ACC112 (cell line): ENCODE measurements around the gene OR2AG2.
"Not testable (repeated sequence)": the region's sequence is repeated elsewhere in the genome, so short reads cannot be mapped to it uniquely, and the experiment has no call there.

Experiments used
- H2AFZ ChIP-seq: fragments of 200-600 bp; sonication (generic); one replicate; pipeline ENCODE4 v1.6.0; 2017; ENCODE audit warnings: antibody characterized with exemption, low read length; ENCODE audit not compliant: unreplicated experiment
- H3K27ac ChIP-seq: fragments of 200-600 bp; sonication (generic); 2 replicates; pipeline ENCODE4 v1.5.1; 2014; ENCODE audit warnings: low read depth, mild to moderate bottlenecking, antibody characterized with exemption, low read length, moderate library complexity
- H3K27me3 ChIP-seq: fragments of 200-600 bp; sonication (generic); 2 replicates; pipeline ENCODE4 v1.6.1; 2014; ENCODE audit warnings: mild to moderate bottlenecking, antibody characterized with exemption, low read length, moderate library complexity, mixed read lengths; ENCODE audit not compliant: insufficient read depth
- H3K36me3 ChIP-seq: fragments of 200-600 bp; sonication (generic); 2 replicates; pipeline ENCODE4 v1.6.1; 2016; ENCODE audit warnings: mild to moderate bottlenecking, antibody characterized with exemption, low read length, moderate library complexity, mixed read lengths; ENCODE audit not compliant: insufficient read depth
- H3K4me1 ChIP-seq: fragments of 200-600 bp; sonication (generic); one replicate; pipeline ENCODE4 v1.6.1; 2016; ENCODE audit warnings: low read length, mixed read lengths; ENCODE audit not compliant: insufficient read depth, unreplicated experiment, control insufficient read depth
- H3K4me3 ChIP-seq: fragments of 200-600 bp; sonication (generic); 2 replicates; pipeline ENCODE4 v1.5.1; 2014; ENCODE audit warnings: mild to moderate bottlenecking, low read depth, low read length
- H3K79me2 ChIP-seq: fragments of 200-600 bp; sonication (generic); one replicate; pipeline ENCODE4 v1.6.0; 2016; ENCODE audit warnings: low read length; ENCODE audit not compliant: control insufficient read depth, unreplicated experiment, insufficient read depth

The OR2AG2 gene

GRCh38 chr11:6771926-6772893 is at the start of gene OR2AG2:
OR2AG2 (minus strand) TSS chr11:6771976; CDS start chr11:6768957, 3,019 bp downstream.
- Histone ChIP-seq H3K4me1 (no peaks in the 10 kb centered on the region), H2AFZ (no peak within 1 kb of the TSS), H3K36me3 (no peaks in the 10 kb centered on the region), H3K27me3 (peaks cover 28% of the 10 kb centered on the region; the same call in 1 of the 2 replicates), H3K27ac (no peak within 1 kb of the TSS), H3K4me3 (no peak within 1 kb of the TSS), H3K79me2 (no peaks in the 10 kb centered on the region)

DNA sequence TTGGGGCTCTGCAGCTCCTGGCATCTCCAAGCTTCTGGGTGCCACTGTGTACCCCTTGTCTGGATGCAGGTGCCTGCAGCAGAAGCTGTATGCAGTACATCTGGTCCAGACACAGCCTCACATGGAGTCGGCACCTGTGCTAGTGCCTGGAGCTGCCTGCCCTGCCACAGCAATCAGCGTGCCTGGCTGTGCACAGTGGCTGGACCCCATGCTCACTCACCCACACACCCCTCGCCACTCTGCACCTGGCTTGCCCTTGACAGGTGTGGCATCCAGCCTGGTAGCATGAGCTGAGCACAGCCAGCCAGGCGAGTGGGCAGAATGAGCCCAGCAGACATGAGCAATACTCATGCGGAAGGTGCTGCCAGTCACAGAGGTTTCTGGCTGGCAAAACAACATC is 47.2 kb upstream of the OR2AG2 start:
- Histone ChIP-seq H3K4me3 (no peak overlapping the region), H3K27ac (no peak overlapping the region), H3K79me2 (no peaks in the 10 kb centered on the region), H3K27me3 (peaks cover 4% of the 10 kb centered on the region; the same call in 1 of the 2 replicates), H2AFZ (no peak overlapping the region), H3K4me1 (no peaks in the 10 kb centered on the region), H3K36me3 (no peaks in the 10 kb centered on the region)

DNA sequence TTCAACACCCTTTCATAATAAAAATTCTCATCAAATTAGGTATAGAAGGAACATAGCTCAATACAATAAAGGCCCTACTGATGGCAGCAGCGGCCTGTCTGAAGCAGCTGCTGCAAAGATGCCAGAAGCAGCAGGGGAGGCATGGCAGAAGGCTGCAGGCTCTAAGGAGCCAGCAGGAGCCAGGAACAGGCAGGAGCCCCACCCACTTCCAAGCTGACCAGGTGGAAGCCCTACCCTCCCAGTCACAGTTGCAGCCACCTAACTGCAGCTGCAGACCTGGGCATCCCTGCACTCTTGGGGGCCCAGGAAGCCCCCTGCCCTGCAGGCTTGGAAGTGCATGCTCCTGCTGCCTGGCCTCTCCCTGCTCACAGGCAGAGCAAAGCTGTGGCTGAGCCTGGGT is 45.9 kb upstream of the OR2AG2 start:
- Histone ChIP-seq H2AFZ (no peak overlapping the region), H3K4me1 (no peaks in the 10 kb centered on the region), H3K36me3 (no peaks in the 10 kb centered on the region), H3K79me2 (no peaks in the 10 kb centered on the region), H3K27me3 (peaks cover 4% of the 10 kb centered on the region; the same call in 1 of the 2 replicates), H3K4me3 (no peak overlapping the region), H3K27ac (no peak overlapping the region)

GRCh38 chr11:6813656-6814055 is 41.9 kb upstream of the OR2AG2 start:
- Histone ChIP-seq H3K79me2 (no peaks in the 10 kb centered on the region), H3K27me3 (peaks cover 4% of the 10 kb centered on the region; the same call in 1 of the 2 replicates), H3K27ac (no peak overlapping the region), H2AFZ (no peak overlapping the region), H3K36me3 (no peaks in the 10 kb centered on the region), H3K4me1 (no peaks in the 10 kb centered on the region), H3K4me3 (no peak overlapping the region)

DNA sequence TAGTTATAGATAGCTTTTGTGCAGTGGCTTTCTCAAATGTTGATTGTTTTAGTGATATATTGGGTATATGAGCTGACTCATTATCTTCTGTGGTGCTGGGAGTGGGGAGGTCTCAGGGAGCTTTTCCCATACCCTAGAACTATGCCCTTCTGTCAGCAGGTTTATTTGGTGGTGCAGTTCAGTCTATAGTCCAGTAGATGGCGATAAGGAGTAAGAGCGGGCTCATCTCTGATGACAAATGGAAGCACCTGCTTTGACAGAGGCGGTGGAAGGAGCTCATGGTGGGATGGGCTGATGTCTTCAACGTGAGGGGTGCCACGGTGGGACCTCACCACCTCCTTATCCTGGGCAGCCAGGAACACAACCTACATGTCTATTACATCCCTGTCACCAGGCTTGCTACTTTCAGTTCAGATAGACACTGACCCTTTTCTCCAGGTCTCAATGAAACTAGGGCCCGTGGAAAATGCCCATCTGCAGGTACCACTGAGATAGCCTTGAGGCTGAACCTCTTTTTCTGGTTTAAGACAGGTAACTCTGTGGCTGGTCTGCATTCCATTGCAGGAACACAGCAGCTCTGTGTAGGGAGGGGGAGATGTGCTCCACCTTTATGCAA is 40.7 kb upstream of the OR2AG2 start:
- Histone ChIP-seq H3K4me1 (no peaks in the 10 kb centered on the region), H3K79me2 (no peaks in the 10 kb centered on the region), H2AFZ (no peak overlapping the region), H3K36me3 (no peaks in the 10 kb centered on the region), H3K27me3 (peaks cover 4% of the 10 kb centered on the region; the same call in 1 of the 2 replicates), H3K4me3 (no peak overlapping the region), H3K27ac (no peak overlapping the region)

DNA sequence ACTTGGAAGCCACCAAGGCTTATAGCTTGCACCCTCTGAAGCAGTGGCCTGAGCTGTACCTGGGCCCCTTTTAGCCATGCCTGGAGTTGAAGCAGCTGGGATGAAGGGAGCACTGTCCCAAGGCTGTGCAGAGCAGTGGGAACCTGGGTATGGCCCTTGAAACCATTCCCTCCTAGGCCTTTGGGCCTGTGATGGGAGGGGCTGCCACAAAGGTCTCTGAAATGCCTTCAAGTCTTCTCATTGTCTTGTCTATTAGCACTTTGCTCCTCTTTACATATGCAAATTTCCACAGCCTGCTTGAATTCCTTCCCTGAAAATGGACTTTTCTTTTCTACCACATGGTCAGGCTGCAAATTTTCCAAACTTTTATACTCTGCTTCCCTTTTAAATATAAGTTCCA is 29.3 kb upstream of the OR2AG2 start:
- H2AFZ ChIP-seq, H3K4me3 ChIP-seq, H3K4me1 ChIP-seq, H3K27ac ChIP-seq, H3K79me2 ChIP-seq, H3K36me3 ChIP-seq, H3K27me3 ChIP-seq: not testable (repeated sequence)

GRCh38 chr11:6799402-6799801 is 27.6 kb upstream of the OR2AG2 start, which contains the start of gene OR6A2:
OR6A2 (minus strand) TSS chr11:6799689; CDS start chr11:6795708, 3,981 bp downstream.
- Histone ChIP-seq H3K27me3 (peaks cover 8% of the 10 kb centered on the region; the same call in 1 of the 2 replicates), H3K4me3 (no peak within 1 kb of the TSS), H3K27ac (no peak within 1 kb of the TSS), H2AFZ (no peak within 1 kb of the TSS), H3K79me2 (no peaks in the 10 kb centered on the region), H3K4me1 (no peaks in the 10 kb centered on the region), H3K36me3 (no peaks in the 10 kb centered on the region)

- Histone ChIP-seq H3K4me3 (no peak overlapping the region), H3K27me3 (peaks cover 22% of the 10 kb centered on the region; the same call in 1 of the 2 replicates), H3K79me2 (no peaks in the 10 kb centered on the region), H2AFZ (no peak overlapping the region), H3K4me1 (no peaks in the 10 kb centered on the region), H3K36me3 (no peaks in the 10 kb centered on the region), H3K27ac (no peak overlapping the region)
Observed at GRCh38 chr11:6794639-6795038, 22.9 kb upstream of the OR2AG2 start.

DNA sequence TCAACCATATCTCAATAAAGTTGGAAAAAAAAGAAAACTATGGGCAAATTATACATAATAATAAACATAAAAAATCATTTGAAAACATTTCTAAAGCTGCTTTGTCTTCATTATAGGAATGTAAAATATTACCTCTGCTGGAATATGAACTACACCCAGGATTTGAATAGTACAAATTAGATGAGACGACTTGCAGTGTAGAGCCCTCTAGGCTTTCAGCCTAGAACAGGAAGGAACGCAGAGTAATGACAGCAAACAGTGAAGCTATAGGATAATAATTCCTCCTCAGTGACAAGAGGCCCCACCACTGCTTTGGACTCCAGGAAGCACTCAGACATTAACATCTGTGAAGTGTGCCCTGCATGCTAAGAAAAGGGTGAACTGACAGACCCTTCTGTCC is 18.8 kb upstream of the OR2AG2 start:
- Histone ChIP-seq H2AFZ (no peak overlapping the region), H3K27ac (no peak overlapping the region), H3K4me3 (no peak overlapping the region), H3K27me3 (peaks cover 14% of the 10 kb centered on the region; the same call in 1 of the 2 replicates), H3K4me1 (no peaks in the 10 kb centered on the region), H3K79me2 (no peaks in the 10 kb centered on the region), H3K36me3 (no peaks in the 10 kb centered on the region)

- Histone ChIP-seq H3K36me3 (no peaks in the 10 kb centered on the region), H3K4me1 (no peaks in the 10 kb centered on the region), H3K4me3 (no peak within 1 kb of the TSS), H3K79me2 (no peaks in the 10 kb centered on the region), H2AFZ (no peak within 1 kb of the TSS), H3K27ac (no peak within 1 kb of the TSS), H3K27me3 (peaks cover 17% of the 10 kb centered on the region)
Observed at GRCh38 chr11:6782720-6783119, 10.9 kb upstream of the OR2AG2 start, which contains the start of gene OR2AG1. OR2AG1 (plus strand) TSS chr11:6783020; CDS start chr11:6785038, 2,018 bp downstream.
